GM18508 (cell line): ENCODE measurements around the gene MRPL17.

Experiments
- ATAC-seq: cut with Tn5 transposase; IDR thresholded peaks from one replicate; pipeline ENCODE4 v1.9.1; 2021; ENCODE audit warnings: moderate number of reproducible peaks; ENCODE audit not compliant: insufficient read depth, unreplicated experiment

Gene MRPL17

DNA sequence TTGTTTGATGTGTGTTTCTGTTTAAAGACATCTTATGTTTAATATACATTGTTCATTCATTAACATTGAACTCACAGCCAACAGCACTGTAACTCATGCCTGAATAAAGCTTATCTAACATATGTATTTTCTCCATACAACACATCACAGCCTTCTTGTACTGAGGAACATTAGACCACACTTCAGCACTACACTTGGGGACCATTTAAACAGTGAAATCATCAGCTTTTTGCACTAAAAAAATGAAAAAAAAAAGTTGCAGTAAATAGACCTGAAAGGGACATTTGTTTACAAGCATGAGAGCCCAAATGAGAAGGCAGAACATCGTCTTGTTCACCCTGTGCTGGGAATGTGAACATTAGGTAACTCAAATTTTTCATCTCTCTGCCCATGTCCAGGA lies 48.6 kb downstream of the MRPL17 start:
- no peak for ATAC-seq

DNA sequence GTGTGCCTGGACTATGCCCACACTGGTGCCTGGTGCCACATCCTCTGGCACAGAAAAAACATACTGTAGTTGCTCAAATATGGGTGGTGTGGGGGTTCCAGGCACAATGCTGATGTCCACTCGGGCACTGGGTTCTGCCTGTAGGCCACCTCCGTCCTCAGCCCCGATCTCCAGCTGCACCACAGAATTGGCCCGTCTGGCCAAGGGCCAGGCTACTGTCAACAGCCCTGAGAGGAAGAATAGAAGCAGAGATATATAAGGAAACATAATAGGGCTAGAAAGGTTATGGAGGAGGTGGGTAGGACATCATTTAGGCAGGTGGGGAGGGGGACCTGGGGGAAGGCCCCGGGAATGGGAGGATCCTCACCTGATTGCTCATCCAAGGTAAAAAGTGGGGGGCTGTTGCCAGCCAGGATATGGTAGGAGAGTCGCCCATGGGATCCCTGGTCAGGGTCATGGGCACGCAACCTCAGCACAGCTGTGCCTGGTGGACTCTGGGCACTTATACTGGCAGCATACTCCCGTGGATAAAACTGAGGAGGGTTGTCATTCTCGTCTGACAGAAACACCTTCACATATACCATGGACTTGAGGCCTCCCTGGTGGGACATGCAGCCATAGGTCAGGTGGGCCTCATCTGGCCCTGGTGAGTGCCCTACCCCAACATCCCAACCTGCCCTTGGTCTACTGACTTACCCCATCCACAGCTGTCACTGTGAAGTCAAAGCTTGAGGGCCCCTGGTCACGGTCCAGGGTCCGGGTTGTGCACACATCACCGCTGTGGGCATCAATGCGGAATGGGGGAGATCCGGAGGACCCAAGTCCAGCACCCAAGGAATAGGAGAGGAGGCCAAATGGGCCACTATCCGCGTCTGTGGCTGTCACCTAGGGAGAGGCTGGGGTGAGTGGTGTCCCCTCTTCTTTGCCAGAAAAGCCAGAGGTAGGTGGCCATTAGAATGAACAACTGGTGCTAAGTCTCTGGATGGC lies 49.4 kb downstream of the MRPL17 start:
- no peak for ATAC-seq

DNA sequence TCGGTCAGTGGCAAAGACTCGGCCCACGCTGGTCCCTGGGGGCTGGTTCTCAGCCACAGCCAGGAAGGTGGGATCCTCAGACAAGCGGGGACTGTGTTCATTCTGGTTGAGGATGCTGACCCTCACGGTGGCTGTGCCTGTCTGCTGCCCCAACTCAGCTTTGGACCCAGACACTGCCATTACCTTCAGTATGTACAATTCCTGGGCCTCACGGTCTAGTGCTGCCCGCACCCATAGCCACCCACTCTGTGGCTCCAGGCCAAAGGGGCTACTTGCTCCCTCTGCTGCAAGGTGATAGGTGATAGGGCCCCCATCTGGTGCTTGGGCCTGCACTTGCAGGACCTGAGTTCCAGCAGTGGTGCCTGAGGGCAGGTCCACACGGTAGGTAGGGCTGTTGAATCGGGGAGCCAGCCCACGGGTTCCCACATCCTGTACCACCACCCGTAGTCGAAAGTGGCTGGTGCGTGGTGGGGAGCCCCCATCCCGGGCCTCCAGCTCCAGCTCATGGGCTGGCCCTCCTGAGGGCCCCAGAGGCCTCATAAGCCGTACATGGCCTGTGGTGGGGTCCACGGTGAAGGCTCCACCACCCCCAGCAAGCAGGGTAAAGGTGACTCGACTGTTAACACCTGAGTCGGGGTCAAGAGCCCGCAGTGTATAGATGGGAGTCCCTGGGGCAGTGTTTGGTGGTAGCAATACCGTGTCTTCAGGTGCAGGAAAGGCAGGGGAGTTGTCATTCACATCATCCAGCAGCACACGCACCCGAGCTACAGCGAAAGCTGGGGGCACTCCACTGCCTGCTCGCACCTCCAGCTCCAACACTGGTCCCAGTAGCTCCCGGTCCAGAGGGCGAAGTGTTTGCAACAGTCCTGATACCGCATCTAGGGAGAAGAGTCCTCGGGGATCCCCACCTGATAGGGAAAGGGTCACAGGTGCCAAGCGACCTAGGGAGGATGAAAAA lies 50.7 kb downstream of the MRPL17 start:
- no peak for ATAC-seq

DNA sequence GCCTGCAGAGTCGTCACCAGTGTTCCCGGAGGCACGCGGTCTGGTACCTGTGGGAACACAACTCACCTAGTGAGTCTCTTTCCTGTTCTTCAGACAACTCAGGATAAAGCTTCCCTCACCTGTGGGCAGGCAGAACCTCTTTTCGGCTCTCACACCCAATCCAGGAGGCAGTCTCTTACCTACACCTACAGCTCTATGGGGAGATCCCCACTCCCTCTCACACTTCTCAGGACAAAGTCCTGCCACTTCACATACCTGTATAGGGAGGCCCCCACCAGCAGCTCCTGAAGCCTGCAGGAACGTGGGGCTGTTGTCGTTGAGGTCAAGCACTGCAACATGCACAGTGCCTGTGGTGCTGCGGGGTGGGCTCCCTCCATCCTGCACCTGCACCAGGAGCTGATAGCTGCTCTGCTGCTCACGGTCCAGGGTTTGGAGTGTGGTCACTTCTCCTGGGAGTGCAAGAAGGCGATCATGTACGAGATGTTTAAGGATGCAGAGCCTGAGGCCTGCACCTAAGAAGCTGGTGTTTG lies 51.7 kb downstream of the MRPL17 start:
- no peak for ATAC-seq

DNA sequence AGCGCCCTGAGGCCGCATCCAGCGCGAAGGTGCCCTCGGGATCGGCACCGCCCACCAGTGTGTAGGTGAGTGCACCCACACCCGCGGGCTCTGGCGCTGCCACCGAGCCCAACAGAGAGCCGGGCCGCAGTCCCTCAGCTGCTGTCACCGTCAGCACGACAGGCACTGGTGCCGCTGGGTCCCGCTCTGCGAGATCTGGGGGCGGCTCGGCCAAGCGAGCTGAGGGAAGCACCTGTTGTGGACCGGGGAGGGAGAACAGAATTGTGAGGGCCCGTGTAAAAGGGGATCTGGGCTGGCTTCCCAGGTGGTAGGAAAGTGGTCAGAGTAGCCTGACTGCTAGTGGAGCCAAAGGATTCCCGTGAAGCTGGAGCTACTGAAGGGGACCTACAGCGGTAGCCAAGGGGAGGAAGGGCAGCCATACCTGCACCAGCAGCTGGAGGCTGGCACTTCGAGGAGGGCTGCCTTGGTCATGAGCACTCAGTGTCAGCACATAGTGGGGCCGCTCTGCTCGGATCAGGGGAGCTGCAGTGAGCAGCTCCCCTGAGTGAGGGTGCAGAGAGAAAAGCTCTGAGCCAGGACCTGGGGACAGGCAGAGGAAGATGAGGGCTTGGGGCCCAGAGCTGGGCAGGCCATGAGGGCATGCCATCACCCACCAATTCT lies 52.4 kb downstream of the MRPL17 start:
- no peak for ATAC-seq
